Kidney tubule cell (primary cell): Measurements from ENCODE around the gene CEP192.
A peak's percentile ranks its signal among the peaks of the same experiment; 100 is the strongest.
"Not testable (repeated sequence)": the region's sequence is repeated elsewhere in the genome, so short reads cannot be mapped to it uniquely, and the experiment has no call there.

ENCODE experiments used
- DNase-seq: peaks from one replicate; pipeline ENCODE4 v3.0.0-alpha.2; 2018; ENCODE audit warnings: low spot score

Gene CEP192

GRCh38 chr18:12990967-12991820 is at the start of gene CEP192:
CEP192 (plus strand) TSS chr18:12991362; CDS start chr18:12999425, 8,063 bp downstream.
- DNase-seq, result peak; percentile 99

DNA sequence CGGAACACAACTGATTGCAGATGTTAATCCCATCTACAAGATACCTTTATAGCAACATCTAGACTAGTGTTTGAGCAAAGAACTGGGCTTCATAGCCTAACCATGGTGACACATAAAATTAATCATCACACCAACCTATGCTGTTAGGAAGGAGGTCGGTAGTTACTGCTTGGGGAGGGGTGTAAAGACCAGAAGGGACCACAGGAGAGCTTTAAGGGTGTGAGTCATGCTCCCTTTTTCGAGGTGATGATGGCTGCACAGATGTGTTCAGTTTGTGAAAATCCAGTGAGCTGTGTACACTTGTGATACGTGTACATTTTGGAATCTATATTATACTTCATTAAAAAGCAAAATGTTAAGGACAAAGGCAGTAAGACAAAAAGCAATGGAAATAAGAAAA is 47.9 kb upstream of the CEP192 start:
- peak; percentile 27 for DNase-seq

DNA sequence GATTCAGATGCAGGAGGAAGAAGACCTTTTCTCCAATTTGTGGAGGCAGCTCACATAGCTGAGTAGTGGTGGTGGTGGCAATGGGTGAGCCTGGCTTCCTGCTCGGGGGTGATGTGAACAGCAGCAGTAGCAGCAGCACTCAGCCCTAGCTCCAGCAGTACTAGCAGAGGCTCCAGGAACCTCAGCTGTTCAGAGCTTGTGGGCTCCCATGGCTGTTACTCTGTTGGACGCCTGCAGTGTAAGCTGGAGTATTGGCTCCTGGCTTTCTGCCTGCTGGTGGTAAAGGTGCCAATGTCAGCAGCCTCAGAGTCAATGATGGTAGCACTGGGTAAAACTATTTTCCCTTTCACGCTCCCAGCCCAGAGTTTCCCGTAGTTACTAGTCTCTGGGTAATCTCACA is 46.5 kb upstream of the CEP192 start:
- no peak for DNase-seq

- peak; percentile 78 for DNase-seq
These were observed 44.4 kb upstream of the CEP192 start for GRCh38 chr18:12946549-12947284.

DNA sequence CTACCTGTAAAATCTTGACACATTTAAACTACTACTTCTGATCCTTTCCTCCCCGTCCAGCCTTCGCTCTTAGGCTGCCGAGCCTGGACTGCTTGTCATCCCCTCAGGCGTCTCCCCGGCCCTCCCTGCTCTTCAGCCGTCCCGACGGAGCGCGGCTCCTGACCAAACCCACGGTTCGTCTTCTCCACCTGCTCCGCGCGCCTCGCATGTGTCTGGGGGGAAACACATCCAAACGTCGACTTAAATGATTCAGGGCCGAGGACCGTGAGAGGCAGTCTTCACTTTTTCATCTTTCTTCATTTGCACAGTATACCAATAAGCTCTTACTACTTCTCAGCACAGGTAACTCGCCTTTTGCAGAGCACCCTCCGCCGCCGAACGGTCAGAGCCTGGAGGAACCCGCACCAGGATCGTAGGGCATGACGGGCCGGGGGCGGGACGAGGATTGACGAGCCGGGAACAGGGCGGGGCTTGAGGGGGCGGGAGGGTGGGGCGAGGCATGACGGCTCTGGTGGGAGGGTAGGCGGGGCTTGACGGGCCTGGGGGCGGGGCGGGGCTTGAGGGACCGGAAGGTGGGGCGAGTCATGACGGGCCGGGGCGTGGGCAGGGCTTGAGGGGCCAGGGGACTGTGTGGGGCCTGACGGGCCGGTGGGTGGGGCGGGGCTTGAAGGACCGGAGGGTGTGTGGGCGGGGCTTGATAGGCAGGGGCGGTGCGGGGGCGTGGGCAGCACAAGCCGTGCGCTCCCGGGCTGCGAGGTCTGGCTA is 43.7 kb upstream of the CEP192 start, which contains the start of gene SEH1L:
Gene SEH1L (plus strand): TSS at position 727 of the 765 bp plus-strand sequence. CDS start 111 bp downstream, outside the sequence.
- peak; percentile 95 for DNase-seq

GRCh38 chr18:12948050-12948804 is 42.9 kb upstream of the CEP192 start:
- DNase-seq, result peak; percentile 90

GRCh38 chr18:12958478-12958877 is 32.7 kb upstream of the CEP192 start:
- no peak for DNase-seq

DNA sequence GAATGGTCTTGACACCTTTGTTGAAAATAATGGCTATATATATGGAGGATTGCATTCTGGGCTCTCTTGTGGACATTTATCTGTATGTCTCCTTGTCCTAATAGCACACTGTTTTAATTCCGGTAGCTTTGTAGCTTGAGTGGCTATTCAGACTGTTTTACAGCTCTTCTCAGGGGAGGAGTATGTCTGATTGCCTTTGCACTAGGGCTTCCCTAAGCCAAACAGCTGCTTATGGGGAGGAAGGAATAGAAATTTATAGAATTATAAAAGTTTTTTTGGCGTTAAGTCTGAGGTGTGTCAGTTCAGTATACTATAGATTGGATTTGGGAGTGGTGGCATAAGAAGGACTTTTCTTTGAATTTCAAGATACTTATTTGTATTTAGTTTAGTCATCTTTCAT is 30.8 kb upstream of the CEP192 start:
- DNase-seq, result no peak

DNA sequence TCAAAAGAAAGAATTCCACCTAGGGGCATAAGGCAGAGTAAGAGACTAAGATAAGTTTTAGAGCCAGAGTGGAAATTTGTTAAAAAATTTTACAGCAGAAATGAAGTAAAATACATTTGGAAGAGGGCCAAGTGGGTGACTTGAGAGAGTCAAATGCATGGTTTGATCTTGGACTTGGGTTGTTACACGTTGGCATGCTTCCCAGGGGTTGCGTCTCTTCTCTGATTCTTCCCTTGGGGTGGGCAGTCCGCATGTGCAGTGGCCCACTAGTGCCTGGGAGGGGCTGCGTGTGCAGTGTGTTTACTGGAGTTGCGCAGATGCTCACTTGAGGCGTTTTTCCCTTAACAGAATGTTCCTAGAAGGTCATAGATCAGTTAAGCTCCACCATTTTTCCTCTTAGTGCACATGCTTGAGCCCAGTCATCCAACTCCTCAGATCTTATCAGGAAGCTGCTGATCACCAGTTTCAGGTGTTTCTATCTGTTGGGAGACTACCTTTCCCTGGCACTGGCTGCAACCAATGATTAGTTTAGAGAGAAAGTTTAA is 30.2 kb upstream of the CEP192 start:
- no peak for DNase-seq

DNA sequence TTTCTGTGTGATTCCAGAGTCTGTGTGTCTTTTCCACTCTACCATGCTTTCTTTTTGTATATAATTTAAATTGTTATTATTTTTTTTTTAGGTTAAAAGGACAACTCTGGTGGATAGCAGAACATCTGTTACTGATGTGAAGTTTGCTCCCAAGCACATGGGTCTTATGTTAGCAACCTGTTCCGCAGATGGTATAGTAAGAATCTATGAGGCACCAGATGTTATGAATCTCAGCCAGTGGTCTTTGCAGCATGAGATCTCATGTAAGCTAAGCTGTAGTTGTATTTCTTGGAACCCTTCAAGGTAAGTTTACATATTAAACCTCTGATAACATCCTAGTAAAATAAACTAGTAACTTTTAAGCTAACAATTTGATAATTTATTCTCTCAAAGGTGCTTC is 28.1 kb upstream of the CEP192 start:
- no peak for DNase-seq

DNA sequence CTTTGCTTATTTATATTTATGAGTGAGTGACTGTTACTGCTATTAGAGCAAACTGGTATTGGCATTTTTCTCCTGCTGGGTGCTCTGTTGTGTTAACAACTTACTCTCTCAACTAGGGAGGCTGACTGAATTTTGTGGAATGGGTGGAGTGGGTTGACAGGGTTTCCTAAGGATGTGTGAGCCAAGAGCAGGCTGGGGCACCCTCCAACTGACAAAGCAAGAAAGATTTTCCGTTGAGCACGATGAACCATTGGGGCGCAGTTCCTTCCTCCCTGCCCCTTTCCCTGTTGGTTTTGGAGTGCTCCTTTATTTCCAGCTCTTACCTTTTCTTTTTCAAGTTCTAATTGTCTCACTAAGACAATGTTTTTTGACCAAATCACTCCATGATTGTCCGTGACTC is 23.0 kb upstream of the CEP192 start:
- no peak for DNase-seq

DNA sequence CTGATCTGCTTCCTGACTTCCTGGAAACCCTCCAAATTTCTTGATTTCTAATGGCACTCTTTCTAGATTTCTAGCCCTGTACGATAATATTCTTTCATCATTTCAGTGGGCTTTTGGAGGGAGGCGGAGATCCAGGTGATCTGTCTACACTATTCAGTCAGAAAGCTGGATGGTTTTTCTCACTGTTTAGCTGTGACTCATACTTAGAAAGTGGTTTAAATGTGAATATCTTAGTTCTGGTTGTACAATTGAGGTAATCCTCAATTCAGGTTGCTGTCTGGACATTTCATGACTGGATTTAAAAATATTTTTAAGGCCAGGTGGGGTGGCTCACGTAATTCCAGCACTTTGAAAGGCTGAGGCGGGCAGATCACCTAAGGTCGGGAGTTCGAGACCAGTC is 22.5 kb upstream of the CEP192 start:
- DNase-seq, result peak; percentile 2

- no peak for DNase-seq
These were observed 17.5 kb upstream of the CEP192 start for GRCh38 chr18:12973562-12974213.

GRCh38 chr18:12975488-12975887 is 15.7 kb upstream of the CEP192 start:
- DNase-seq, result no peak

DNA sequence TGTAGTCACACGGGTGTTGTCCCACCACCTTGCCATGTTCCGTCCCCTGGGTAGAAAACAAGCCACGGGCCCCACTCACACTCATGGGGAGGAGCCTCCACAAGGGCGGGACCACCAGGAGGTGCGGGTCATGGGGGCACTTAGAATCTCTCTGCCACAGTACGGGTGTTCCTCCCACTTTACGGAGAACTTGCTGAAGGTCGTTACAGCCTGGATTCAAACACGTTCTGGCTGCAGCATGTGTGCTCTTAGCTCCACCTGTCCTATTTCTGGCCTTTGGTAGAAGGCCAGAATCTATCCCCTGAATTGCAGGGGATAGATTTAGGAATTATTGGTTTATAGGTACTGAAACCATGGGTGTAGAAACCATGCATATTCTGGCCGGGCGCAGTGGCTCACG is 14.9 kb upstream of the CEP192 start:
- DNase-seq, result no peak

- DNase-seq, result not testable (repeated sequence)
These were observed 11.1 kb upstream of the CEP192 start for GRCh38 chr18:12980065-12980464.

GRCh38 chr18:12989397-12990122 is 1.6 kb upstream of the CEP192 start:
- peak; percentile 44 for DNase-seq

DNA sequence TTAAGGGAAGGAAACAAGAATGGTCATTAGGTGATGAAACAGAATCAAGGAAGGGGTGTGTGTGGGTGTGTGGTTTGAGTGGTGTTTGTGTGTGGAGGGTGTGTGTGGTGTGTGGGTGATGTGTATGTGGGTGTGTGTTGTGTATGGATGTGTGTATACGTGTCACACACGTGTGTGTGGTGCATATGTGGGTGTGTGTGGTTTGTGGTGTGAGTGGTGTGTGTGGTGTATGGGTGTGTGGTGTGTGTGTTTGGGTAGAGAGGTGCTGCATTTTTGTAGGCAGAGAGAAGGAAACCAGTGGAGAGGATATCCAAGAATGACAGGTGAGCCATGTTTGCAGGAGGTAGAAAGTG is 1.1 kb upstream of the CEP192 start:
- DNase-seq, result peak; percentile 2

DNA sequence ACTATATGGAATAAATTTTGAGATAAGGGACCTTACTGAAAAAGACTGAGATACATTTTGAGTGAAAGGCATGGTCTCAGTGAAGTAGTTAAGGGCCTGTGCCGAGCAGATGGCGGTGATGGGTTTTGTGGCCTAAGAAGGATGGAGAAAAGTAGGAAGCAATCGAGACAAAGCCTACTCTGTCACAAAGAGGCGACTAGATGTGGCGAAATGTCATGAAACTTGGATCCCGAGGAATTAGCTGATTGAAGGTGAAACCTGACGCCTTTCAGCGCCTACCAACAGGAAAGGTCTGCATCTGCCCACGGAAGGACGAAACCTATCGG is 558 bp upstream of the CEP192 start:
- no peak for DNase-seq

DNA sequence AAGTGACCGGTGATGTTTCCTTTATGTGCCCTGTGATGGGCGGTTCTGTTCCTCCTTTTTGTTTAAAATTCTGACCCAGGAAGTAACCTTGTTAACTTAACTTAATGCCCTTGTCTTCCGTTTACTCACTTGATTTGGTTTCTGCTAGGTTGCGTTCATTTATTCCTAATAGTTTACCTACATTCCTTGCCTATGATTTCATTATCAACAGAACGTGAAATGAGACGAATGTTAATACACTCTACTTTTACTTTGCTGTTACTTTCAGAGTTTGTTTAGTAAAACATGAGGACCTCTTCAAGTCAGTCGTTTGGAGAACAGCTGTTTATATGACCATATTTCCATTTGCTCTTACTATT is 638 bp downstream of the CEP192 start:
- no peak for DNase-seq

GRCh38 chr18:12993439-12993838 is 2.3 kb downstream of the CEP192 start:
- no peak for DNase-seq
